Medulla oblongata (tissue), 1 donor: ENCODE results near the gene EFNA2.
"Not testable (repeated sequence)": the region's sequence is repeated elsewhere in the genome, so short reads cannot be mapped to it uniquely, and the experiment has no call there.

Experiments
- DNase-seq: peaks from one replicate; pipeline ENCODE4 v3.0.0-alpha.2; 2015; ENCODE audit errors: extremely low spot score

EFNA2 gene

GRCh38 chr19:1285737-1286360 is at the start of gene EFNA2:
Gene EFNA2, plus strand, starts transcription at chr19:1285873. Its CDS starts 296 bp downstream, at chr19:1286169.
- DNase-seq, result no peak

- no peak for DNase-seq
Measured at GRCh38 chr19:1236576-1236975, 49.1 kb upstream of the EFNA2 start.

- DNase-seq, result no peak
Measured at GRCh38 chr19:1237027-1237659, 48.5 kb upstream of the EFNA2 start.

GRCh38 chr19:1237754-1238368 is 47.8 kb upstream of the EFNA2 start, which contains the start of gene CBARP:
Gene CBARP, minus strand, starts transcription at chr19:1238005. Its CDS starts 1,905 bp downstream, at chr19:1236100.
- DNase-seq, result no peak

DNA sequence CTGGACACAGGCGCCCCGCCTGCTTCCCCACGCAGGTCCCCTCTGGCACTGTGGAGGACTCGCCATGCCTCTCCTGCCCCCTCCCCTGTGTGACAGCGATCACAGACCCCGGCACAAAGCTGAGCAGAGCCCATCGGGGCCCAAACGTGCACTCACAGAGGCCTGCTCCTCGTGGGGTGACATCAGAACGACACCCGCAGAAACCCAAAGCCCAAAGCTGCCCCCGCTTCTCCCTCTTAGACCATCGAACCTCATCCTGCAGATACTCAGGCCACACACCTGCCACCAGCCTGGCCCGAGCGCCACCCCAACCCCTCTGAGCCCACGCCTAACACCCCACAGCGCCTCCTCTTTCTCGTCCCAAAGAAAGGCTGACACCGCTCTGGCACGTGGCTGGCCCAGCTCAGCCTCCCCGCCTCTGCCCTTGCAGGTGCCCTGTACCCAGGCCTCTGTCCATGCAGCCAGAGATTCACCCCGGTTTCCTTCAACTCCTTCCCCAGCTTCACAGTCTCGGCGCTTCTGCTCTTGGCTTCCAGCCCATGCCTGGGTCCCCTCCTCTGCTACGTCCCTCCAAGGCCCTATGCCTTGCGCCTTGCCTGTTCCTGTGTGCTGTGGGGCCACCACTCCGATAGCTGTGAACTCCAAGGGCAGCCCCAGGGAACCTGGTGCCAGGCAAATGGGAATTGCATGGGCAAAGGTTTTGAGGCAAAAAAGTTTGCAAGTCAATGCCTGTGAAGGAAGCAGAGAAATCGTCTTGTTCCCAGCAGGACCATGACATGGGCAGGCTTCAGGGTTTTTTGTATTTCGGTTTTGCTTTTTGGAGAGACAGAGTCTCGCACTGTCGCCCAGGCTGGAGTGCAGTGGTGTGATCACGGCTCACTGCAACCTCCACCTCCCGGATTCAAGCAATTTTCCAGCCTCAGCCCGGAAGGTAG is 47.0 kb upstream of the EFNA2 start:
- DNase-seq, result no peak

DNA sequence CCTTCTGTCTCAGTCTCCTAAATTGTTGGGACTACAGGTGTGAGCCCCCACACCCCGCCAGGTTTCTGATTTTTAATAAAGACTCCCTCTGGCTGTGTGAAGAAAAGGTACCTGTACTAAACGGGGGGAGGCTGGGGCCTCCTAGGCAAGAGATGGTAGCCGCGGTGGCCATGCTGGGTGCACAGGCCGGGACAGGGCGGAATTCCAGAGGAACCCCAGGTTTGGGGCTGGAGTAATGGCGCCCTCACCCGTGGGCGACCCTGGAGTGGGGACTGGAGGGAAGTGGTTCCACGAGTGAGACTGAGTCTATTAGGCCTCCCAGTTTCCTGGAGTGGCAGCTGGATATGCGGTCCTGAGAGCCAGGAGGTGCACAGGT is 46.3 kb upstream of the EFNA2 start:
- DNase-seq, result no peak

GRCh38 chr19:1239796-1240737 is 45.6 kb upstream of the EFNA2 start:
- peak; percentile 92 for DNase-seq

DNA sequence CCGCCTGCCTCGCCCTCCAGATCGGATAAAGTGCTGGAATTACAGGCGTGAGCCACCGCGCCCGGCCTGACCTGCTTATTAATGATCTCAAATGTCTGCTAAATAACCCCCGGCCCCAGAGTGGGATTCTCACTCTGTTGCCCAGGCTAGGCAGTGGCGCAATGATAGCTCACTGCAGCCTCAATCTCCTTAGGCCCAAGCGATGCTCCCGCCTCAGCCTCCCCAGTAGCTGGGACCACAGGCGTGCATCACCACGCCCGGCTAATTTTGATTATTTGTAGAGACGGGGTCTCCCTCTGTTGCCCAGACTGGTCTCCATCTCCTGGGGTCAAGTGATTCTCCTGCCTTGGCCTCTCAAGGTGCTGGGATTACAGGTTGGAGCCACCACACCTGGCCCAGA is 44.7 kb upstream of the EFNA2 start:
- no peak for DNase-seq

DNA sequence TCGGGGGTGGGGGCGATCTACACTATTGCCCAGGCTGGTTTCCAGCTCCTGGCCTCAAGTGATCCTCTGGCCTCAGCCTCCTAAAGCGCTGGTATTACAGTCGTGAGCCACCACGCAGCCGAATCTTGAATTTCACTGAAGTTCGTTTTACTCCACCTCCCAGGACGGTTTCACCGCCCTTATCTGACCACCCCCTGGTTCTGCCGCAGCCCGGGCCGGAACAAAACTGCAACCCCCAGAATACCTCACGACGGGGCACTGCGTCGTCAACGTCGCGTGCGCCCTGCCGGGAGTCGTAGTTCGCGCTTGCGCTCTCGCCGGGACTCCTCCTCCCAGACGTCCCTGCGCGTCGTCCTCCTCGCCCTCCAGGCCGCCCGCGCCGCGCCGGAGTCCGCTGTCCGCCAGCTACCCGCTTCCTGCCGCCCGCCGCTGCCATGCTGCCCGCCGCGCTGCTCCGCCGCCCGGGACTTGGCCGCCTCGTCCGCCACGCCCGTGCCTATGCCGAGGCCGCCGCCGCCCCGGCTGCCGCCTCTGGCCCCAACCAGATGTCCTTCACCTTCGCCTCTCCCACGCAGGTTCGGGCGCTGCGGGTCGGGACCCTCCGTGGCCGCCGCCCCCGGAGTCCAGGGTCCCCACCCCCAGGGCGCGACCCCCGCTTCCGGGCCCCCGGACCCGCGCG is 44.1 kb upstream of the EFNA2 start, which contains the start of gene ATP5F1D:
TSS of gene ATP5F1D (plus strand) at position 335 of the 679 bp plus-strand sequence. CDS start at position 435, 100 bp downstream.
- peak; percentile 95 for DNase-seq

- peak; percentile 92 for DNase-seq
Measured at GRCh38 chr19:1243768-1244692, 41.6 kb upstream of the EFNA2 start.

DNA sequence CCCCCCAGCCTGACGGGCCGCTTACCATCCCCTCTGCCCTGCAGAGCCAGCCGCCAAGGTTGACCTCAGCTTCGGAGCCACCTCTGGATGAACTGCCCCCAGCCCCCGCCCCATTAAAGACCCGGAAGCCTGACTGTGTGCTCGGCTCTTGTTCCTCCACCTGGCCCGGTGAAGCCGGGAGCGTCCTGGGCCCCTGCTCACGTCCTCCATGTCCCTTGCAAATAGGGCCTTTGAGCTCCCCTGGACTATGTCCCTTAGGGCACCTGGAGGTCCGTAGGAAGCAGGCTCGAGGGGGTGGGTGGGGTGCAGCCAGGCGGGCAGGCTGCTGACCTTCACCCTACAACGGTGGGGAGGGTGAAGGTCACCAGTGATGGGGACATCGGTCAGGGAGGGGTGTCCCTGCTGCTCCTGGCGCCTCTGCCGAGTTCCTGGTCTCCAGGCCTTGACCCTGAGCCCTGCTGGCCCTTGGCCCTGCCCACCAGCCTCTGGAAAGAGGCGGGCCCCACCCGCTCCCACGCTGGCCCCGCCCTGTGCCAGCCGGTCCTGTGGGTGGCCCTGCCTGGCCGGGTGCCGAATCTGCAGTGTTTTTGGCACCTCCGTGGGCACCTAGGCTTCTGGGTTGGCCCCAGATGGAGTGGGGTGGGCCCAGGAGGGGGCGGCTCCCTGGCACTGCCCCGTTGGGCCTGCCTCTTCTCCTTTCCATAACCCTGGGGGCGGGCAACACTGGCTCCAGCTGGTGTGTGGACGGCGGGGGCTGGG is 40.8 kb upstream of the EFNA2 start:
- no peak for DNase-seq

DNA sequence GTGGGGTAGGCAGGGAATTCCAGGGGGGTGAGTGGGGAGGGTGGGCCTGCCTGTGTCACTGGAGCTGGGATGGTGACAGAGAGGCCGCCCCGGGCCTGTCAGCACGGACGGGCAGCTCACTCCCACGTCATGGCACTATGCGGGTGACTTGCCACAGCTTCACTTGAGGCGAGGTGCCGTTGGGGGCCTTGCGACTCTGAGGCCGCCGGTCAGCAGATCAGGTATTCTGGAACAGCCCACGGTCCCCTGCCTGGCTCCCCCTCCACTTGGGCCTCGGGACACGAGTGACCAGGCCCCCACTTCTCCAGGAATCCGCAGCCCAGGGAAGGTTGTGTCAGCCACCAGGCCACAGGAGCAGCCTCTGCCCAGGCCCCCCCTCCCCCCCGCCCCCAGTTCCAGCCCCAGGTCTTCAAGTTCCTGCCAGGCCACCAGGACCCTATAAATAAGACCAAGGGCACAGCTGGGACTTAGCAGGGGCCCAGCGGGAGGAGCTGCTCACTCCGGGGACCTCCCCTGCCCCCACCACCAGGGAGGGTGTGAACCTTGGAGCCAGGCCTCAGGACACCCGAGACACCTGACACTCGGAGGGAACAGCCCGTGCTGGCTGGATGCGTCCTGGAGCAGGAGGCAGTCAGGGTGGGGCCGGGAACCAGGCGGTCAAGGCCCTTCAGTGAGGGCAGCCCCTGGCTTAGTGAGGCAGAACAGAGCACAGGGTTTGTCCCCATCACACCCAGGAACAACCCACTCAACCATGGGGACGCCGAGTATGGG is 40.0 kb upstream of the EFNA2 start:
- DNase-seq, result no peak

- DNase-seq, result not testable (repeated sequence)
Measured at GRCh38 chr19:1246265-1247087, 39.2 kb upstream of the EFNA2 start.

GRCh38 chr19:1247748-1248138 is 37.9 kb upstream of the EFNA2 start:
- no peak for DNase-seq

DNA sequence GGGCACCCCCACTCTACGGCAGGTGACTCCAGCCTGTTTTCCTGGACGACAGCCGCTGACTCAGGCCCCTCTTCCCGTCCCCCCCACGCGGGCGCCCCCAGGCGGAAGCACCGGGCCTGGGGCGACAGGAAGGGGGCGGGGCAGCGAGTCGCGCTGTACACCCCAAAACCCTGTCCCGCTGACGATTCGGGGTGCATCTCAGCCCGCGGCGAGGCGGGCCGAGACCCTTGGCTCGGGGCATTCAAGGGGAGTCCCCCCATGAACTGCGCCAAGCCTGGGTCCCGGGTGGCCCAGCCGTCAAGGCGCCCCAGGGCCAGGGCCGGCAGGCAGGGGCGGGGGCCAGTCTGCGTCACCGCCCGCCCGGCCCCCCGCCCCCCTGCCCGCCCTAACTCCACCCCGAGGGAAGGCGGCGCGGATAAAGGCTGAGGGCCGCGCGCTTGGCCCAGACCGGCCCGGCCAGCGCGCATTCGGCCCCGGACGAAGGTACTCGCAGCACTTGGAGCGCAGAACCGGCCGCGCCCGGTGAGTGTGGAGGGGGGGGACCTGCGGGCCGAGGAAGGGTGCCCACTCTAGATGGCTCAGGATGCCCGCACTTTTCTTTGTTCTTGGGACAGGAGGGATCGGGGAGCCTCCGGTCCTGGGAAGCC is 37.4 kb upstream of the EFNA2 start, which contains the start of gene MIDN:
TSS of gene MIDN (plus strand) at position 445 of the 647 bp plus-strand sequence. CDS start 1,714 bp downstream, outside the sequence.
- peak; percentile 79 for DNase-seq

- peak; percentile 82 for DNase-seq
Measured at GRCh38 chr19:1248786-1249297, 36.8 kb upstream of the EFNA2 start.
